UCSD-AML1 (cell line): ENCODE measurements around the gene ZDHHC4.
"Not testable (repeated sequence)": the region's sequence is repeated elsewhere in the genome, so short reads cannot be mapped to it uniquely, and the experiment has no call there.

Experiments
- DNase-seq: peaks from one replicate; lab custom pipeline; 2025; ENCODE audit not compliant: unreplicated experiment; lab: John Stamatoyannopoulos, UW

Gene ZDHHC4

GRCh38 chr7:6634021-6634420 is 56.8 kb downstream of the ZDHHC4 start:
- DNase-seq = no peak

DNA sequence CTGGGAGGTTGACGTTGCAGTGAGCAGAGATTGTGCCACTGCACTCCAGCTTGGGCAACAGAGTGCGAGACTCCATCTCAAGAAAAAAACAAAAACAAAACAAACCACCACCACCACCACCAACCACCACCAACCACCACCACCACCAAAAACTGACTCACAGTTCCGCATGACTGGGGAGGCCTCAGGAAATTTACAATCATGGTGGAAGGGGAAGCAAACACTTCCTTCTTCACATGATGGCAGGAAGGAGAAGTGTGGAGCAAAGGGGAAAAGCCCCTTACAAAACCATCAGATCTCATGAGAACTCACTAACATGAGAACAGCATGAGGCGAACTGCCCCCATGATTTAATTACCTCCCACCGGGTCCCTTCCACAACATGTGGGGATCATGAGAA is 57.7 kb downstream of the ZDHHC4 start:
- not testable (repeated sequence) for DNase-seq

GRCh38 chr7:6636741-6637543 is 59.7 kb downstream of the ZDHHC4 start, which contains the start of gene ZNF316:
ZNF316 (plus strand) TSS chr7:6637318; CDS start chr7:6642410, 5,092 bp downstream.
- DNase-seq = peak; percentile 53

DNA sequence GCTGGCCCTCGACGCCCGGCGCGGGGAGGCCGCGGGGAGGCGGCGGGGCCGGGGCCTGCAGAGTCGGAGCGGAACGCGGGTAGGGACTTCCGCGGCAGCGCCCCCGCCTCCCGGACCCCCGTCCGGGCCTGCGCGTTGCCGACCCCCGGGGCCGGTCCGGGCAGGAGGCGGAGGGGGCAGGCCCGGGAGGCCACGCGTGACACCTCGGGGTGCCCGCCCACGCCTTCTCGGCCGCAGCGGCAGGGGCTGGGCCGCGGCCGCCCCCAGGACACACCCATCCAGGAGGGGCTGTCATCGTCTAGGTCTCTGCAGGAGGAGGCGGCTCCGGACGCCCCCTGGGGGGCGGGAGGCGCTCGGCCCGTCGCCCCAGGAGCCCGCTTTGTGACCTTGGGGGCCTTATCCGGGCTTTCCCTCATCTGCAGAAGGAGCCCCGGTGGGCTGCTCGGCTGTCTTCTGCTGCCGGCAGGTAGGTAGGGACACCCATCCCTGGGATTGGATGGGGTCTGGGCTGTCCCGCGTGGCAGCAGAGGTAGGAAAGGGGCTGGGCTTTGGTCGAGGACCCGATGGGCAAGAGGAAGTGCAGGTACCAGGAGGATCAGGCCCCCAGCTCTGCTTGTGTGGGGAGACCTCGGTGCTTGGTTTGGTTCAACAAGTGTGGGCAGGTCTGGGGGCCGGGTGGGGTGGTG is 60.4 kb downstream of the ZDHHC4 start:
- peak; percentile 47 for DNase-seq
